Activated naive CD8-positive, alpha-beta T cell (primary cell): ENCODE measurements around the gene AHRR.

ENCODE experiments used
- H3K27ac Mint-ChIP-seq: one replicate; pipeline ENCODE4 v1.8.0; 2021; ENCODE audit warnings: mixed read lengths
- H3K27me3 Mint-ChIP-seq: one replicate; pipeline ENCODE4 v1.8.0; 2021; ENCODE audit warnings: mixed read lengths
- H3K36me3 Mint-ChIP-seq: one replicate; pipeline ENCODE4 v1.8.0; 2021; ENCODE audit warnings: mixed read lengths
- H3K4me1 Mint-ChIP-seq: one replicate; pipeline ENCODE4 v1.8.0; 2021; ENCODE audit warnings: low read depth, mixed read lengths
- H3K4me3 Mint-ChIP-seq: one replicate; pipeline ENCODE4 v1.8.0; 2021; ENCODE audit warnings: mild to moderate bottlenecking, mixed read lengths
- H3K9me3 Mint-ChIP-seq: one replicate; pipeline ENCODE4 v1.8.0; 2021; ENCODE audit warnings: low read depth, mixed read lengths

Gene AHRR

DNA sequence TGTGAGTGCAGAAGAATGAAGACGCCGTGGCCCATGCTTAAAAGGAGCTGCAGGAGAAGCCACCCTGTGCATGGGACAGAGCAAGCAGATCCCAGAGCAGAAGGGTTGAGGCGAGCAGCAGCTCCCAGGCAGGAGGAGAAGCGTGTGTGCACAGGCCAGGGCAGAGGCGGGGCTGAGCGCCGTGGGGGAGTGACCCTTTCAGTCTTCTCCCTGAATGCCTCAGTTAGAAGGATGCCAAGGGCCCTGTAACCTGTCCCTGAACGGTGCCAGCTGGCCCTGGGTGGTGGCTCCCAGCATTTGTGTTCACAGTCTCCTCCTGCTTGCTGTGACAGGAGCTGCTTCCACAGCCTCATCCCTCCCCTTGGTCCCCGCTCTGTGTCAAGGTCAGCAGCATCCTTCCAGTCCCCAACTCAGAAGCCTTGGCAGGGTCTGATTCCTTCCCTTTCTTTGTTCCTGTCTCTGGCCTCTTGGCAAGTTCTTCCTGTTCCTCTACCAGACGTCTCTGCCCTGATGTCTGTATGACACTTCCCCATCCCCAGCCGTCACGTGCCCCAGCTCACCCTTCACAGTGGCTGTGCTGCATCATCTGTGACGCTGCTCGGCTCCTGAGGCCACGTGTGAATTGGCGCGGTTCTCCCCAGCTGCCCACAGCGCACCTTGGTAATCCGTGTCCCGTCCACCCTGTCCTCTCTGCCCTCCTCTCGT, 126.7 kb downstream of the AHRR start:
- Mint-ChIP-seq H3K4me1 (peaks cover 44% of the 10 kb centered on the region), H3K4me3 (no peak overlapping the region), H3K9me3 (peaks cover 11% of the 10 kb centered on the region), H3K27ac (peak overlapping the region; percentile 41), H3K27me3 (no peaks in the 10 kb centered on the region), H3K36me3 (peaks cover 50% of the 10 kb centered on the region)

DNA sequence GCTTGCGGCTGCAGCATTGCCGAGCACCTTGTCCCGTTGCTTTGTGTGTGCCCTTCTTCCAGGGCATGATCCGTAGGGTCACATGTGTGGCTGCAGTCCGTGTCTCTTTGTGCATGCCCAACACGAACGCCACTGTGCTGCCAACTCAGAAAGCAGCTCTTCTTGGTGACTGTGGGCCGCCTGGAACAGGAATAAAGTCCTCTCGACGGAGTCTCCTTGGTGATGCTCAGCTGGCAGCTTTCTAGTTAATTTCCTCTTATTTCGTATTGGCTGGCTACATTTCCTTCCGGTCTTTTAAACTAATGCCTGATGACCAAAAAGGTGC, 127.2 kb downstream of the AHRR start:
- Mint-ChIP-seq H3K4me3 (no peak overlapping the region), H3K27ac (no peak overlapping the region), H3K36me3 (peaks cover 55% of the 10 kb centered on the region), H3K9me3 (peaks cover 11% of the 10 kb centered on the region), H3K4me1 (peaks cover 49% of the 10 kb centered on the region), H3K27me3 (no peaks in the 10 kb centered on the region)

DNA sequence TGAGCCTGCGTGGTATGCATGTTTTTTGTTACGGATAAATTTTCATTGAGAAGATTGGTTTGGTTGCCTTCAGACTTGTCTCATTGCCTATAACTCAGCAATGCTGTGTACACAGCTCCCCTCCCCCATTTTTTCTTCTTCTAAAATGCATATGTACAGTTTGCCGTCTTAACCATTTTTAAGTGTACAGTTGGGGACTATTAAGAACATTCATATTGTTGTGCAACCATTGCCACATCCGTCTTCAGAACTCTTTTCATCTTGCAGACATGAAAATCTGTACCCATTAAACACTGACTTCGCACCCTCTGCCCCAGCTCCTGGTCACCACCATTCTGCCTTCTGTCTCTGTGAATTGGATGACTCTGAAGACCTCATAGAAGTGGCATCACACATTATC, 127.6 kb downstream of the AHRR start:
- Mint-ChIP-seq H3K4me3 (no peak overlapping the region), H3K27ac (peak overlapping the region; percentile 30), H3K9me3 (peaks cover 11% of the 10 kb centered on the region), H3K4me1 (peaks cover 51% of the 10 kb centered on the region), H3K27me3 (no peaks in the 10 kb centered on the region), H3K36me3 (peaks cover 58% of the 10 kb centered on the region)

DNA sequence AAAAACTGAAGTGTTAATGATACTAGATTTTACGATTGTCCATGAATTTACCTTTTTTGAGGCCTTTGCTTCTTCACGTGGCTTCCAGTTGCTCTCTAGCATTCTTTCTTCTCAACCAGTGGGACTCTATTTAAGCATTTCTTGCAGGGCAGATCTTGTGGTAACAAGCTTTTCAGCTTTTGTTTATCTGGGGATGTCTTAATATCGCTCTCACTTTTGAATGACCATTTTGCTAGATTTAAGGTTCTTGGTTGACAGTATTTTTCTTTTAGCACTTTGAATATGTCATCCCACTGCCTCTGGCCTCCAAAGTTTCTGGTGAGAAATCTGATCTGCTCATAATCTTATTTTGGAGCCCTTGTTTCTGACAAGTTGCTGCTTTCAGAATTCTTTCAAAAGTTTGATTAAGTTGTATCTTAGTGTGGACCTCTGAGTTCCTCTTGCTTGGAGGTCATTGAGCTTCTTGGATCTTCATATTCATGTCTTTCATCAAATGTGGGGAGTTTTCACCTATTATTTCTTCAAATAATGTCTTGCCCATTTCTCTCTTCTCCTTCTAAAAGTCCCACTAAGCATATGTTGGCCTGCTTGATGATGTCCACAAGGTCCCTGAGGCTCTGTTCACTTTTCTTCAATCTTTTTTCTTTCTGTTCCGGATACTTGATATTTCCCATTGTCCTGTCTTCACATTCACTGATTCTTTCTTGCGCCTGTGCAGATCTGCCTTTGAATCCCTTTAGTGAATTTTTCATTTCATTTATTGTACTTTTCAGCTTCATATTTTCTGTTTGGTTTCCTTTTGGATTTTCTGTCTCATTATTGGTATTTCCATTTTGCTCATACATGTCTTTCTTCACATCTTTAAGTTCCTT, 130.3 kb downstream of the AHRR start:
- Mint-ChIP-seq H3K4me3 (no peak overlapping the region), H3K27ac (peak overlapping the region; percentile 70), H3K4me1 (peaks cover 48% of the 10 kb centered on the region), H3K27me3 (no peaks in the 10 kb centered on the region), H3K9me3 (peaks cover 11% of the 10 kb centered on the region), H3K36me3 (peaks cover 56% of the 10 kb centered on the region)

DNA sequence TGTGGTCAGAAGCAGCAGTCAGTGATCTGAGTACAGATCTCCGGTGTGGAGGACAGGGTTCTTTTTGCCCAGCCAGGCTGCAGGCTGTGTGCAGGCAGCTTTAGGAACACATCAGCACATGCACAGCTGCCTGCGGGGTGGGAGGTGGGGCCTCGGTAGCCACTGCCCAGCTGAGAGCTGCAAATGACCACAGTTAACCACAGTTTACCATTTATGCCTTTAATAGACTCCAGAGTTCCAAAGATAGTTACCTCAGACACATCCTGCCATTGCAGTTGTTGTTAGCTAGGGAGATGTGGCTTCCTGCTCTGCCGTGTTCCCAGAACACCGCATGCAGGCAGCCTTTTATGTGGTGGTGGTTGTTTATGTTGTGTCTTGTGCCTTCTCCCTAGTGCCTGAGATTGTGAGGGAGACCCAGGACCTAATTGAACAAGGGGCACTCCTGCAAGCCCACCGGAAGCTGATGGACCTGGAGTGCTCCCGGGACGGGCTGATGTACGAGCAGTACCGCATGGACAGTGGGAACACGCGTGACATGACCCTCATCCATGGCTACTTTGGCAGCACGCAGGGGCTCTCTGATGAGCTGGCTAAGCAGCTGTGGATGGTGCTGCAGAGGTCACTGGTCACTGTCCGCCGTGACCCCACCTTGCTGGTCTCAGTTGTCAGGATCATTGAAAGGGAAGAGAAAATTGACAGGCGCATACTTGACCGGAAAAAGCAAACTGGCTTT, 131.6 kb downstream of the AHRR start:
- peaks cover 52% of the 10 kb centered on the region for H3K36me3 Mint-ChIP-seq
- peak overlapping the region; percentile 78 for H3K27ac Mint-ChIP-seq
- peaks cover 11% of the 10 kb centered on the region for H3K9me3 Mint-ChIP-seq
- peak overlapping the region; percentile 44 for H3K4me3 Mint-ChIP-seq
- no peaks in the 10 kb centered on the region for H3K27me3 Mint-ChIP-seq
- H3K4me1 Mint-ChIP-seq: peaks cover 49% of the 10 kb centered on the region

DNA sequence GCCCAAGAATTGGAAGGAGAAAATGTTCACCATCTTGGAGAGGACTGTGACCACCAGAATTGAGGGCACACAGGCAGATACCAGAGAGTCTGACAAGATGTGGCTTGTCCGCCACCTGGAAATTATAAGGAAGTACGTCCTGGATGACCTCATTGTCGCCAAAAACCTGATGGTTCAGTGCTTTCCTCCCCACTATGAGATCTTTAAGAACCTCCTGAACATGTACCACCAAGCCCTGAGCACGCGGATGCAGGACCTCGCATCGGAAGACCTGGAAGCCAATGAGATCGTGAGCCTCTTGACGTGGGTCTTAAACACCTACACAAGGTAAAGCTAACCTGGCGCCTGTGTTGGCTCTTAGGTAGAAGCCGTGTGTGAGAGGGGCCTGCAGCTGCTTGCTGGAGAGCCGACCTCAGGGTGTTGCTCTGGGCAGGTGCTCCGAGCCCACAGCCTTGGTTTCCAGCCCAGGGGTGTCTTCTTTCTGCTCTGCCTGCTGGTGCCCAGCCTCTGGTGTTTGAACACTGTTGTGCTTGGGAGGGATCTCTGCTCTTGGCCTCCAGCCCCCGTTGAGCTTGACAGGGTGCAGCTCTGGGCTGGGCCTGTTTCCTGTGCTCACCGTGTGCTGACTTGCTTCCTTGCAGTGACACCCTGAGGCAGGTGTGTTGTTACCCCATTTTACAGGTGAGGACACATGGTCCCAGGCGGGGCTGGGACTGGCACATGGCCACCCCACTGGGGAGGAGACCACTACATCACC, 132.4 kb downstream of the AHRR start:
- peaks cover 55% of the 10 kb centered on the region for H3K36me3 Mint-ChIP-seq
- H3K27ac Mint-ChIP-seq: peak overlapping the region; percentile 78
- H3K27me3 Mint-ChIP-seq: no peaks in the 10 kb centered on the region
- peaks cover 53% of the 10 kb centered on the region for H3K4me1 Mint-ChIP-seq
- H3K4me3 Mint-ChIP-seq: peak overlapping the region; percentile 44
- H3K9me3 Mint-ChIP-seq: peaks cover 11% of the 10 kb centered on the region

DNA sequence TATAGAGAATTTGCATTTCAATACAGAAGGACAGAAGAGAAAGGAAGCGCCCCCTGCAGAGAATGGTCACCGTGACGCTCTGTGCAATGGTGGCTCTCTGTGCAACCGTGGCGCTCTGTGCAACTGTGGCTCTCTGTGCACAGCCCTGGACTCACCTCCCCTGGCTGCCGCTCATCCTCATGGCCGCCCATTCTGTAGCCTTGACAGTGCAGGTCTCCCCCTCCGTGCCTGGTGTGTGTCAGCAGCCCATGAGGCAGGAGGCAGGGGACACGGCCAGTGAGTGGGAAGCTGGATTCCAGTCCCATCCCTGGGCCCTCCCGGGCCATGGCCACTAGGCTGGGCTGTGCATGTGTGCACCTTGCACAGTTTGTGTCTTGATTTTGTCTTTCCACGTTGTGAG, 133.4 kb downstream of the AHRR start:
- no peak overlapping the region for H3K27ac Mint-ChIP-seq

DNA sequence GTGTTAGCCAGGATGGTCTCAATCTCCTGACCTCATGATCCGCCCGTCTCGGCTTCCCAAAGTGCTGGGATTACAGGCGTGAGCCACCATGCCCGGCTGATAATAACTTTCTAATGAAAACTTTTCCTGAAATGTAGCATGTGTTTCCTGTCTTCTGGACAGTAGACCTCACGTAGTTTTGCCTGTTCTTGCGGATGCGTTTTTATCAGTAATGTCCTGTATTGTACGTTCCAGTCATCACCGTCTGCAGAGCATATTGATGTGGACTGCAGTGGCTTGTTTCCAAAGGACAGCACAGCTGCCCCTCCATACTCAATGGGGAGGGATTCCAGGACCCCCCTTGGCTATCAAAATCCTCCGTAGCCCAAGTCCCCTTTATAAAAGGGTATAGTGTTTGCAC, 134.3 kb downstream of the AHRR start:
- H3K4me3 Mint-ChIP-seq: no peak overlapping the region
- peaks cover 11% of the 10 kb centered on the region for H3K9me3 Mint-ChIP-seq
- H3K27ac Mint-ChIP-seq: no peak overlapping the region
- peaks cover 66% of the 10 kb centered on the region for H3K4me1 Mint-ChIP-seq
- no peaks in the 10 kb centered on the region for H3K27me3 Mint-ChIP-seq
- H3K36me3 Mint-ChIP-seq: peaks cover 52% of the 10 kb centered on the region

More for the DNA sequence above, 133.4 kb downstream of the AHRR start:
- Mint-ChIP-seq H3K4me1 (peaks cover 62% of the 10 kb centered on the region), H3K36me3 (peaks cover 57% of the 10 kb centered on the region), H3K4me3 (no peak overlapping the region), H3K9me3 (peaks cover 11% of the 10 kb centered on the region), H3K27me3 (no peaks in the 10 kb centered on the region)

DNA sequence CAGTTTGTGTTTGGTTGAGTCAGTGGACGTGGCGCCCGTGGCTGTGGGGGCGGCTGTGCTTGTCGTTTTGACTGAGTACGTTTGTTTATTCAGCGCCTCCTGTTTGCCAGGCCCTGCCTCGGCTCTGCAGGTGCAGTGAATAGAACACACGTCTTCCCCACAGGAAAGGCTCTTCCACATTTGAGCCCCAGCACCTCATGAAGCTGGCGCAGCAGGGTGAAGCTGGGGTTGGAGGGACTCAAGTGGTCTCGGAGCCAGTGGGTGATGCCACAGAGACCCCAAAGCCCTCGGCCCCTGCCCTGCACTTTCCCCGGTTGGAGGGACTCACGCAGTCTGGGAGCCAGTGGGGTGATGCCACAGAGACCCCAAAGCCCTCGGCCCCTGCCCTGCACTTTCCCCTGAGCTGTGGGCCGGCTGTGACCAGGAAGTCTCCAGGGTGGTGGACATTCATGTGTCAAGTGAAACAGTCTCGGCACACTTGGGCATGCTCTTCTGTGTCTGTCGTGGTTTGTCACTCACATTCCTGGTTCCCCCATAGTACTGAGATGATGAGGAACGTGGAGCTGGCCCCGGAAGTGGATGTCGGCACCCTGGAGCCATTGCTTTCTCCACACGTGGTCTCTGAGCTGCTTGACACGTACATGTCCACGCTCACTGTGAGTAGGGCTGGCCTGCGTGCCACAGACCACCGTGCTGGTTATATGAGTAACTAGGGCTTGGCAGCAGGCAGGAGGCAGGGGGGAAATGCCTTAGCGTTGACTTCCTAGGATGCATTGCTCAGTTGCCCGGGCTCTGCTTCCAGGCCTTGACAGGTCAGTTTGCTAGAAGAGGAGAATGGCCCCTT, 135.1 kb downstream of the AHRR start:
- Mint-ChIP-seq H3K4me3 (peak overlapping the region; percentile 32), H3K36me3 (peaks cover 47% of the 10 kb centered on the region), H3K4me1 (peaks cover 68% of the 10 kb centered on the region), H3K27ac (peak overlapping the region; percentile 22), H3K9me3 (peaks cover 8% of the 10 kb centered on the region), H3K27me3 (no peaks in the 10 kb centered on the region)

DNA sequence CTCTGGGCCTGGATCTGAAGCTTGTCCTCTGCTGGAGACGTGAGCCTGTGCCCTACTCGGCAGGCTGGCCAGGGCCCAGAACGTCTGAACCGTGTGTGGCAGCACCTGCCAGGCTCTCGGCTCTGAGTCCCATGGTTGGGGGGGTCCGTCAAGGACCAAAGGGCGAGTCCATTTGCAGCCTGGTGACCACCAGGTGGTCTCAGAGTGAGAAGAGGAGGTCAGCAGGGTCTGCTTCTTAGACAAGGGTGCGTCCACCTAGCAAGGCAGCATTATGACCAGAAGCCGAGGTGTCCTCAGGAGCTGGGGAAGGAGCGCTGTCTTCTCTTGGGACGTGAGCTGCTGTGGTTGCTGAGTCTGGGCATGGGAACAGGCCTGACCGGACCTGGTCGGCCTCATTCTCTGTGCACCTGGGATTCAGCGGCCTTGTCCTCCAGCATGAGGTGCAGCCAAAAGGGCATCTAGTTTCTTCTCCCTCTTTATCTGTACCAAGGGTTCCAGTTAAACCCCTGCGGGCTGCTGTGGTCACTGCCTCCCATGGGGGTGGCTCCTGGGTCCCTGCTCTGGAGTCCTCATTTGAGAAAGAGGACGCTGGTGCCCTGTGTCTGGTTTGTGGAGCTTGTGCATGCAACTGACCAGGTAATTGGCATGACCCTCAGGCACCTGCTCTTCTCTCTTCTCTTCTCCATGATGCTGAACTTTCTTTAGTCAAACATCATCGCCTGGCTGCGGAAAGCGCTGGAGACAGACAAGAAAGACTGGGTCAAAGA, 135.9 kb downstream of the AHRR start:
- Mint-ChIP-seq H3K27me3 (no peaks in the 10 kb centered on the region), H3K9me3 (no peaks in the 10 kb centered on the region), H3K4me1 (peaks cover 71% of the 10 kb centered on the region), H3K4me3 (no peak overlapping the region), H3K27ac (peak overlapping the region; percentile 98), H3K36me3 (peaks cover 45% of the 10 kb centered on the region)

DNA sequence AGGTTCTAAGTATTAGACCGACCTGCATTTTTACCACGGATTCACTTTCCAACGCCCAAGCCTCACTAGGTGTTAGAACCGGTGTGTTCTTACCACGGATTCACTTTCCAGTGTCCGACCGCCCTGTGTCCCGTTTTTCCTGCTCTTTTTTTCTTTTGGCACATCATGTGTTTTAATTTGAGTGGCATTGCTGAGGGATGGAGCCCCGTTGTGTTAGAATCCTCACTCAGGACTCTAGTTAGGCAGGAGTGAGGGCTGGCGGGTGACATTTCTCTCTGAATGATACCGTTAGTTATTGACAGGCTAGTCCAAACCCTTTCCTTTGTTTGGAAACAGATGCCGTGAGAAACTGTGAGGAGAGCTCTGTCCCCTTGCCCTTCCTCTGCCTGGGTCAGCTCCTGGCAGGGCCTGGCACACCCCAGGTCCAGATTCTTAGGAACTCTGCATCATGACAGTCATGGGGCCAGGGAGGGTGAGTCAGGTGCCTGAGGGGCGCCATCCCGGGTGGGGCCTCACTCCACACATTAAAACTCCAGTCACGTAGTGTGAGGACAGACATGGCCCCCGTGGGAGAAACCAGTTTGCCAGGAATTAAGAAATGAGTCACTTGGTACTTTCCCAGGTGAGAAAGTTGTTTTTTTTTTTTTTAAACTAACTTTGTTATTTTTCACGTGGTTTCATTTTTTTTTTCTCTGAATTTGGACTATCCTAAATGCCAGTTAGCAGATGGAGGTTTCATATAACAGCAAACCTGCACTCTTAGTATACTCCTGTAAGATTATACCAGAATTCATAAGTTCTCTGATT, 137.2 kb downstream of the AHRR start:
- H3K27ac Mint-ChIP-seq: peak overlapping the region; percentile 98
- no peaks in the 10 kb centered on the region for H3K27me3 Mint-ChIP-seq
- no peaks in the 10 kb centered on the region for H3K9me3 Mint-ChIP-seq
- H3K4me1 Mint-ChIP-seq: peaks cover 68% of the 10 kb centered on the region
- peak overlapping the region; percentile 79 for H3K4me3 Mint-ChIP-seq
- H3K36me3 Mint-ChIP-seq: peaks cover 33% of the 10 kb centered on the region

DNA sequence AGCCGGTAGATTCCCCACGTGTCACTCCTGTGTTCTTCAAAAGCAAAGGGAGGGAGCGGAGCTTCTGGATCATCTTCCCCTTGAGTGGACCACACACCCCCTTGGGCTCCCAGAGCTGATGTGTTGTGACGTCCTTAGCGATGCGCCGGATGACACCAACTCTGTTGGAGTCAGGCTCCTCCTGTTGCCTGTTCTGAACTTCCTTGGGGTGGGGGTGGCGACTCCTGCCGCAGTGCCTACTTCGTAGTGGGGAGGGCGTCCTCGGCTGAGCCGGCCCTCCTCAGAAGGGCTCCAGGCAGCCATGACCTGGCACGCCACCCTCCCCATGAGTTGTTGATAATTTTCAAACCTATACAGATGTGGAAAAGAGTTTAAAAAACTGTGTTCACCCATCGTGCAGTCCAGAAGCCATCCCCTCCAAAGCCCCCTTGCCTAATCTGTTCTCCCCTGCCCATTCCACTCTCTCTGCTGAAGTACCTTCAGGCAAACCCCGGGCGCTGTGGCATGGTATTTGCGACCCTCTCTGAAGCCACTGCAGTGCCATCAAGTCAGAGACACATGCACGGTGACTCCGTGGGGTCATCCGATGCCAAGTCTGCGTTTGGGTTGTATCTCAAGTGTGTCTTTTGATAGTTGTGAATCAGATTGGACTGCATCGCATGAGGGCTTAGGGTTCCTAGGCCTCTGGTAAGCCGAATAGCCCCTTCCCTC, 138.2 kb downstream of the AHRR start:
- Mint-ChIP-seq H3K9me3 (no peaks in the 10 kb centered on the region), H3K4me1 (peaks cover 68% of the 10 kb centered on the region), H3K36me3 (peaks cover 33% of the 10 kb centered on the region), H3K27ac (peak overlapping the region; percentile 98), H3K27me3 (no peaks in the 10 kb centered on the region), H3K4me3 (peak overlapping the region; percentile 79)
